ENCODE measurements around the gene NOMO2.
"Not testable (repeated sequence)": the region's sequence is repeated elsewhere in the genome, so short reads cannot be mapped to it uniquely, and the experiment has no call there.

Gene NOMO2

DNA sequence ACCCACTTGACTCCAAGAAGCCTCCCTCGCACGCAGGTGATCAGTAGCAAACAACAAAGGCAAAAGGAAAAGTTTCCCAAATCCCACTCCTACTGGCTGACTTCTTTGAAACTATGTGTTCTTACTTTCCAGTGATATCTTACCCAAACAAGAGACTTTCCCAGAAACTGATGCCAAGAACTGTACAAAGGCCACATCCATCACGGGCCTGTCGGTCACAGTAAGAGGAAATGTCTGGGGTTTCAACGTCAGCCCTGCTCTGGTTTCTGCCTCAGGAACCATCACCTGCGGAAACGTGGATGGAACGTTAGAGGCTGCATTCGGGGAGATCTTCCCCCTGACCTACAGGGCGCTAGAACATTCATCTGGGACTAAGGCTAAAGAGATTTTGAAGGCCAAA is 30.6 kb downstream of the NOMO2 start:
- not testable (repeated sequence) for H3K9me3 ChIP-seq (ENCODE audit: control insufficient read depth, insufficient read depth, low read length); H3K4me1 ChIP-seq (ENCODE audit: control insufficient read depth, insufficient read depth, low read length); H3K9ac ChIP-seq (ENCODE audit: low read depth, low read length); H3K4me3 ChIP-seq (ENCODE audit: low read depth, low read length); H3K27me3 ChIP-seq (ENCODE audit: control insufficient read depth, insufficient read depth, low read length); H3K36me3 ChIP-seq (ENCODE audit: control insufficient read depth, insufficient read depth, low read length)

GRCh38 chr16:18530329-18530728 is 31.6 kb downstream of the NOMO2 start:
- H3K4me3 ChIP-seq (ENCODE audit: low read depth, low read length); H3K27me3 ChIP-seq (ENCODE audit: control insufficient read depth, insufficient read depth, low read length); H3K9me3 ChIP-seq (ENCODE audit: control insufficient read depth, insufficient read depth, low read length); H3K4me1 ChIP-seq (ENCODE audit: control insufficient read depth, insufficient read depth, low read length); H3K36me3 ChIP-seq (ENCODE audit: control insufficient read depth, insufficient read depth, low read length); H3K9ac ChIP-seq (ENCODE audit: low read depth, low read length): not testable (repeated sequence)

- not testable (repeated sequence) for H3K9ac ChIP-seq (ENCODE audit: low read depth, low read length); H3K4me3 ChIP-seq (ENCODE audit: low read depth, low read length); H3K36me3 ChIP-seq (ENCODE audit: control insufficient read depth, insufficient read depth, low read length); H3K4me1 ChIP-seq (ENCODE audit: control insufficient read depth, insufficient read depth, low read length); H3K27me3 ChIP-seq (ENCODE audit: control insufficient read depth, insufficient read depth, low read length); H3K9me3 ChIP-seq (ENCODE audit: control insufficient read depth, insufficient read depth, low read length)
Measured at GRCh38 chr16:18526547-18526946, 35.4 kb downstream of the NOMO2 start.

DNA sequence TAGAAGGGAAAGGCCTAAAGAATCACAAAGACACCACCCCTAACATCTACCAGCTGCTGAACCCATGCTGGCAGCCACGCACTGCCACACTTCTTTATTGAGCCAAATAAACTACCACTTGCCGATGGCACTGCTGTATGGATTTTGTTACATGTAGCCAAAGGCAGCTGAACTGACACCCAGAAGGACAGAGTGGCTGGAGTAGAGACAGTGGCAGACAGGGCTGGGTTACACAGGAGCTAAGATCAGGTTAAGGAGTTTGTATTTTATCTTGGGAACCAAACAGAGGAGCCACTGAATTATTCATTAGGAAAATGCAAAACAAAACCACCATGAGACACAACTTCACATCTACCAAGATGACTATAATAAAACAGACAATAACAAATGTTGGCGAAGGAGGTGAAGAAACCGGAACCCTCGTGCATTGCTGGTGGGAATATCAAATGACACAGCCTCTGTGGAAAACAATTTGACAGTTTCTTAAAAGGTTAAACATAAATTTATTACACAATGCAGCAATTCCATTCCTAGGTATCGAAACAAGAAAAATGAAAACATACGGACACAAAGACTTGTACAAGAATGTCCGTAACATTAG is 35.9 kb downstream of the NOMO2 start:
- H3K27me3 ChIP-seq (ENCODE audit: control insufficient read depth, insufficient read depth, low read length); H3K9me3 ChIP-seq (ENCODE audit: control insufficient read depth, insufficient read depth, low read length); H3K36me3 ChIP-seq (ENCODE audit: control insufficient read depth, insufficient read depth, low read length); H3K4me1 ChIP-seq (ENCODE audit: control insufficient read depth, insufficient read depth, low read length); H3K9ac ChIP-seq (ENCODE audit: low read depth, low read length); H3K4me3 ChIP-seq (ENCODE audit: low read depth, low read length): not testable (repeated sequence)

- H3K36me3 ChIP-seq (ENCODE audit: control insufficient read depth, insufficient read depth, low read length); H3K4me1 ChIP-seq (ENCODE audit: control insufficient read depth, insufficient read depth, low read length); H3K9ac ChIP-seq (ENCODE audit: low read depth, low read length); H3K9me3 ChIP-seq (ENCODE audit: control insufficient read depth, insufficient read depth, low read length); H3K4me3 ChIP-seq (ENCODE audit: low read depth, low read length); H3K27me3 ChIP-seq (ENCODE audit: control insufficient read depth, insufficient read depth, low read length): not testable (repeated sequence)
Measured at GRCh38 chr16:18522637-18523036, 39.3 kb downstream of the NOMO2 start.

DNA sequence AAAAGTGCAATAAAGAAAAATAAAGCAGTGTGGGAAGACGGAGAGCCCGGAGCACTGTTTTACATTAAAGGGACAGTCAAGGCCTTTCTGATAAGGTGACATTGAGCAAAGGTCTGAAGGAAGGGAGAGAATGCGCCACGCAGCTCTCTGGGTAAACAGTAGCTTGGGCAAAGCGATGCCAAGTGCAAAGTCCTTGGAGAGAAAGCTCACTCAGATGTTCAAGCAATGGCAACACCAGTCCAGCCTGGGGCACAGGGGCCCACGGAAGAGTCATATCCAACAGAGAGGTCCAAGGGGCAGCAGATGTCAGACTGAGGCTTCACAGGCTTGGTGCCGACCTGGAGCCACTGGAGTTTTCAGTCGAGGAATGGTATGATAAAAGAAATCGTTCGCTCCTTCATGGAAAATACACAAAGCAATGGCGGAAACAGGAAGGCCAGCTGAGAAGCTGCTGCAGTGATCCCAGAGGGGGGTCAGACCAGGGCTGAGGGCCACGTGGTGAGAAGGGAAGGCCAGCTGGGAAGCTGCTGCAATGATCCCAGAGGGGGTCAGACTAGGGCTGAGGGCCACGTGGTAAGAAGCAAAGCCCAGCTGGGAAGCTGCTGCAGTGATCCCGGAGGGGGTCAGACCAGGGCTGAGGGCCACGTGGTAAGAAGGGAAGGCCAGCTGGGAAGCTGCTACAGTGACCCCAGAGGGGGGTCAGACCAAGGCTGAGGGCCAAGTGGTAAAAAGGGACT is 40.3 kb downstream of the NOMO2 start:
- not testable (repeated sequence) for H3K4me1 ChIP-seq (ENCODE audit: control insufficient read depth, insufficient read depth, low read length); H3K9me3 ChIP-seq (ENCODE audit: control insufficient read depth, insufficient read depth, low read length); H3K27me3 ChIP-seq (ENCODE audit: control insufficient read depth, insufficient read depth, low read length); H3K4me3 ChIP-seq (ENCODE audit: low read depth, low read length); H3K36me3 ChIP-seq (ENCODE audit: control insufficient read depth, insufficient read depth, low read length); H3K9ac ChIP-seq (ENCODE audit: low read depth, low read length)

GRCh38 chr16:18518536-18519283 is 43.2 kb downstream of the NOMO2 start:
- H3K27me3 ChIP-seq (ENCODE audit: control insufficient read depth, insufficient read depth, low read length); H3K4me3 ChIP-seq (ENCODE audit: low read depth, low read length); H3K9ac ChIP-seq (ENCODE audit: low read depth, low read length); H3K4me1 ChIP-seq (ENCODE audit: control insufficient read depth, insufficient read depth, low read length); H3K9me3 ChIP-seq (ENCODE audit: control insufficient read depth, insufficient read depth, low read length); H3K36me3 ChIP-seq (ENCODE audit: control insufficient read depth, insufficient read depth, low read length): not testable (repeated sequence)

GRCh38 chr16:18498430-18498829 is 63.5 kb downstream of the NOMO2 start:
- not testable (repeated sequence) for H3K4me3 ChIP-seq (ENCODE audit: low read depth, low read length); H3K9me3 ChIP-seq (ENCODE audit: control insufficient read depth, insufficient read depth, low read length); H3K4me1 ChIP-seq (ENCODE audit: control insufficient read depth, insufficient read depth, low read length); H3K9ac ChIP-seq (ENCODE audit: low read depth, low read length); H3K36me3 ChIP-seq (ENCODE audit: control insufficient read depth, insufficient read depth, low read length); H3K27me3 ChIP-seq (ENCODE audit: control insufficient read depth, insufficient read depth, low read length)

DNA sequence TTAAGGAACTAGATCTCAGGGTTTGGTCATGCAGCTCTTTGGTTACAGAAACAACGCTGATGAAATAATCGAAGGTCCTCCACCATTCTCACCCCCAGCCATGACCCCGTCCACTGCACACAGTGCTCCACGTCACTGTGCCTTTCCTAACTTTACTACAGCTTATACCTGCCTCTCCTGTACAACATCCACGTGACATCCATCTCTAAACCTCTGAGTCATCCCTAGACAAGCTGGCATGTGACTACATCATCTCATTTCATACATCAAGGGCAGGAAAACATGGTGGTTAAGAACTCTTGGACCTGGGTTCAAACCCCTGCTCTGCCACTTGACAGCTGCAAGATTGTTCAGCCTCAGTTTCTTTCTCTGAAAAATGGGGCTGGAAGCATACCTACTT is 64.9 kb downstream of the NOMO2 start:
- H3K27me3 ChIP-seq (ENCODE audit: control insufficient read depth, insufficient read depth, low read length); H3K9ac ChIP-seq (ENCODE audit: low read depth, low read length); H3K36me3 ChIP-seq (ENCODE audit: control insufficient read depth, insufficient read depth, low read length); H3K9me3 ChIP-seq (ENCODE audit: control insufficient read depth, insufficient read depth, low read length); H3K4me3 ChIP-seq (ENCODE audit: low read depth, low read length); H3K4me1 ChIP-seq (ENCODE audit: control insufficient read depth, insufficient read depth, low read length): not testable (repeated sequence)

GRCh38 chr16:18492118-18492897 is 69.6 kb downstream of the NOMO2 start:
- not testable (repeated sequence) for H3K36me3 ChIP-seq (ENCODE audit: control insufficient read depth, insufficient read depth, low read length); H3K4me3 ChIP-seq (ENCODE audit: low read depth, low read length); H3K27me3 ChIP-seq (ENCODE audit: control insufficient read depth, insufficient read depth, low read length); H3K9me3 ChIP-seq (ENCODE audit: control insufficient read depth, insufficient read depth, low read length); H3K9ac ChIP-seq (ENCODE audit: low read depth, low read length); H3K4me1 ChIP-seq (ENCODE audit: control insufficient read depth, insufficient read depth, low read length)

DNA sequence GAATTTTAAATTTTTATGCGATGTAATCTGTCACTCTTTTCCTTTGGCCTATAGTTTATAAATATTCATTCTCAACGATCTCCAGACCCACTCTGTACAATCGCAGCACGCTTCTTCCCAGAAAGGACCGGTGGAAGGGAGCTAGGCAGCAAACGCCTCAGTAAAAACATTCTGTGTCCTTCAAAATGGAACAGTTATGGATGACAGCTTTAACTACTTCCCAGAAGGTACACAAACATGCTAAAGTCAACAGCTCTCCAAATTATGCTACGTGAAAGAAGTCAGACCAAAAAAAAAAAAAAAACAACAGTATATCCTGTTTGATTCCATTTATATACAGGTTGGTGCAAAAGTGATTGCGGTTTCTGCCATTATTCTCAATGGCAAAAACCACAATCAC is 125.9 kb downstream of the NOMO2 start:
- not testable (repeated sequence) for H3K9ac ChIP-seq (ENCODE audit: low read depth, low read length); H3K9me3 ChIP-seq (ENCODE audit: control insufficient read depth, insufficient read depth, low read length)

DNA sequence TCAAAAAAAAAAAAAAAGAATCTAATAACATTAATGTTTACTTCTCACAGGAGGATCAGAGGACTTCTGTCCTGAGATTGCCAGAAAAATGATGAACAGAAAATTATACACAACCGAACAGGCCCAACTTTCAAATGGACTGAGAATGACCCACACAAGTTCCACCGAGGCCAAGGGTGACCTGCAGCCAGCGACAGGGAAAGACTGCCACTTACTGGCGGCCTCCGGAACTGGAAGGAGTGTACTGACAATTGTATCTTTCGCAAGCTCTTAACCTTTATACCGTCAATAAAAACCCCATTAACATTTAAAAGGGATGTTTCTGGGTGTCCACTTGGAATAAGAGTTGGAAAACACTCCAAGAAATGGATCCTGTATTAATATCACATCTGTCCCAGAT is 146.1 kb downstream of the NOMO2 start:
- H3K36me3 ChIP-seq (ENCODE audit: control insufficient read depth, insufficient read depth, low read length); H3K4me1 ChIP-seq (ENCODE audit: control insufficient read depth, insufficient read depth, low read length); H3K27me3 ChIP-seq (ENCODE audit: control insufficient read depth, insufficient read depth, low read length); H3K9ac ChIP-seq (ENCODE audit: low read depth, low read length); H3K4me3 ChIP-seq (ENCODE audit: low read depth, low read length); H3K9me3 ChIP-seq (ENCODE audit: control insufficient read depth, insufficient read depth, low read length): not testable (repeated sequence)

More for the DNA sequence above, 125.9 kb downstream of the NOMO2 start:
- H3K4me3 ChIP-seq (ENCODE audit: low read depth, low read length); H3K36me3 ChIP-seq (ENCODE audit: control insufficient read depth, insufficient read depth, low read length); H3K4me1 ChIP-seq (ENCODE audit: control insufficient read depth, insufficient read depth, low read length); H3K27me3 ChIP-seq (ENCODE audit: control insufficient read depth, insufficient read depth, low read length): not testable (repeated sequence)

Data from iPS-15b (cell line).